Choroid plexus epithelial cell (primary cell): ENCODE data around the gene ENKUR.

Source experiments
- DNase-seq: peaks from one replicate; pipeline ENCODE4 v3.0.0-alpha.2; 2010; ENCODE audit warnings: low read depth
- H3K4me3 ChIP-seq: 2 replicates; pipeline ENCODE4 v1.5.1; 2011; ENCODE audit warnings: low read depth, mild to moderate bottlenecking, control low read depth, low read length, moderate library complexity
- TF ChIP-seq, protein P1 (sequence below): conservative IDR thresholded peaks from 2 replicates; pipeline ENCODE4 v1.5.1; 2011; ENCODE audit warnings: low read depth, mild to moderate bottlenecking, control low read depth, inconsistent platforms, low read length, moderate library complexity

ENKUR gene

DNA sequence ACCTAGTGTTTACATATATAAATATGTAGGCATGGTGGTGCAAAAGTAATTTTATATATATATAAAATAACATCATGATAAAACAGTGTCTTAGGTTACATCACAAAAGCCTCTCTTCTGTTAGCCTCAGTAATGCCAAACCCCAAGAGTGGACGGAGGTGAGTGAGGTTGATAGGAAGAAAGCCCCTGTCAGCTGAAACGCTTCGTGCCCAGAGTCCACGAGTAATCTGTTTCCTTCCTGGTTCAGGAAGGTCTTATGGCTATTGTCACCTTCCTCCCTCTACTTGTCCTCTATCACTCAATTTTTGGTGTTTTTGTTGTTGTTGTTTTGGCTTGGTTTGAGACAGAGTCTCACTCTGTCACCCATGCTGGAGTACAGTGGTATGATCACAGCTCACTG, 41.9 kb upstream of the ENKUR start:
- DNase-seq, result no peak
- H3K4me3 ChIP-seq, result no peak overlapping the region
- TF ChIP-seq, protein P1, sequence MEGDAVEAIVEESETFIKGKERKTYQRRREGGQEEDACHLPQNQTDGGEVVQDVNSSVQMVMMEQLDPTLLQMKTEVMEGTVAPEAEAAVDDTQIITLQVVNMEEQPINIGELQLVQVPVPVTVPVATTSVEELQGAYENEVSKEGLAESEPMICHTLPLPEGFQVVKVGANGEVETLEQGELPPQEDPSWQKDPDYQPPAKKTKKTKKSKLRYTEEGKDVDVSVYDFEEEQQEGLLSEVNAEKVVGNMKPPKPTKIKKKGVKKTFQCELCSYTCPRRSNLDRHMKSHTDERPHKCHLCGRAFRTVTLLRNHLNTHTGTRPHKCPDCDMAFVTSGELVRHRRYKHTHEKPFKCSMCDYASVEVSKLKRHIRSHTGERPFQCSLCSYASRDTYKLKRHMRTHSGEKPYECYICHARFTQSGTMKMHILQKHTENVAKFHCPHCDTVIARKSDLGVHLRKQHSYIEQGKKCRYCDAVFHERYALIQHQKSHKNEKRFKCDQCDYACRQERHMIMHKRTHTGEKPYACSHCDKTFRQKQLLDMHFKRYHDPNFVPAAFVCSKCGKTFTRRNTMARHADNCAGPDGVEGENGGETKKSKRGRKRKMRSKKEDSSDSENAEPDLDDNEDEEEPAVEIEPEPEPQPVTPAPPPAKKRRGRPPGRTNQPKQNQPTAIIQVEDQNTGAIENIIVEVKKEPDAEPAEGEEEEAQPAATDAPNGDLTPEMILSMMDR, result no peak

DNA sequence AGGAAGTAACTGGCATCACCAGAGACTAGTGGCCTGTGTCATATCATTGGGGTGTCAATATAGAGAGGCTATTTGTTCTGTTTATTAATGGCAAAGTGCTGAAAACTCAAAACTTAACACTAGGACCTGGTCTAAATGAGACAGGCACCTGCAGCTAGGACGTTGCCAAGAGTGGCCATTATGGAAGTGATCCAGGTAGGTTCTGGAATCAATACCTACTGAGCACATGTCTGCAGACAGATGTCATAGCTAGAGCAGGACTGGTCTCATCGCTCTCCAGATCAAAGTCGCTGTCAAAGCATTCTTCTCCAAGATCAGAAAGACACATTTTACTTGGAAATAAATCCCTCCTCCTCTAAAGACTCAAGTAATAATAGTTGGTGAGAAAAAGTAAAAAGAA, 40.8 kb upstream of the ENKUR start:
- TF ChIP-seq, protein P1, result no peak
- no peak for DNase-seq
- H3K4me3 ChIP-seq, result no peak overlapping the region

DNA sequence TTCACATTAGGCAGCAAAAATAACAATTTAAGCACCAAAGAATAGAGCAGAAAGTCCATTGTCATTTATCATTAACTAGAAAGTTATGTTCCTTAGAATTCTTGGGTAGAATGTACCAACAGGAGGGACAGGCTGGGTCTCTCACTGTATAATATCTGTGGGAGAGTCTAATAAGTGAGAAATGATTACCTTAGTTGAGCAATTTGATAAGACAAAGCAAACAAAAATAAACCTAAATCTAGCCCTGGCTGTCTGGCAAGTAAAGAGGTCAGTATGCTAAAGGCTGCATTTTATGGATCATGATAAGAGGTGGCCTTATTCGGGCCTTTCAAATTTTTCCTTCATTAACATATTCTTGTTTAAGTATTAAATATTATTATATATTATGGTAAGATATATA, 36.1 kb upstream of the ENKUR start:
- H3K4me3 ChIP-seq, result no peak overlapping the region
- no peak for DNase-seq
- TF ChIP-seq, protein P1, result no peak

DNA sequence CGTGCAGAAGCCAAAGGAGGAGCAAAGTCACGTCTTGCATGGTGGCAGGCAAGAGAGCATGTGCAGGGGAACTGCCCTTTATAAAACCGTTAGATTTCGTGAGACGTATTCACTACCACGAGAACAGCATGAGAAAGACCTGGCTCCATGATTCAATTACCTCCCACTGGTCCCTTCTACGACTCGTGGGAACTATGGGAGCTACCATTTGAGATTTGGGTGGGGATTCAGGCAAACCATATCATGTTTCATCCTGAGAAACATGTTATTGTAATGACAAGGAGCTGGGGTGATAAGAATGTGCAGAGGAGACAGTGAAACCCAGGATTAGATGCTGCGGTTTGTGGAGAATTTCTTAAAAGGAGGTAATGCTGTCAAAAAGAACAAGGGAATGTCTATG, 34.4 kb upstream of the ENKUR start:
- TF ChIP-seq, protein P1, result no peak
- DNase-seq, result peak; percentile 19
- no peak overlapping the region for H3K4me3 ChIP-seq

DNA sequence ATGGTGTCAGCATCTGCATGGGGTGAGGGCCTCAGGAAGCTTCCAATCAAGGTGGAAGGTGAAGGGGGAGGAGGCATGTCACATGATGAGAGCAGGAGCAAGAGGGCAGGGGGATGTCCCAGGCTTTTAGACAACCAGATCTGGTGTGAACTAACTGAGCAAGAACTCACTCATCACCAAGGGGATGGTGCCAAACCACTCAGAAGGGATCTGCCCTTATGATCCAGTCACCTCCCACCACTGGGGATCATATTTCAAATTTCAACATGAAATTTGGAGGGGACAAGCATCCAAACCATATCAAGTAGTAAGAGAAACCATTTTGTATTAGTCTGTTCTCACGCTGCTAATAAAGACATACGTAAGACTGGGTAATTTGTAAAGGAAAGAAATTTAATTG, 34.0 kb upstream of the ENKUR start:
- H3K4me3 ChIP-seq, result no peak overlapping the region
- peak; percentile 12 for DNase-seq
- TF ChIP-seq, protein P1, result no peak

DNA sequence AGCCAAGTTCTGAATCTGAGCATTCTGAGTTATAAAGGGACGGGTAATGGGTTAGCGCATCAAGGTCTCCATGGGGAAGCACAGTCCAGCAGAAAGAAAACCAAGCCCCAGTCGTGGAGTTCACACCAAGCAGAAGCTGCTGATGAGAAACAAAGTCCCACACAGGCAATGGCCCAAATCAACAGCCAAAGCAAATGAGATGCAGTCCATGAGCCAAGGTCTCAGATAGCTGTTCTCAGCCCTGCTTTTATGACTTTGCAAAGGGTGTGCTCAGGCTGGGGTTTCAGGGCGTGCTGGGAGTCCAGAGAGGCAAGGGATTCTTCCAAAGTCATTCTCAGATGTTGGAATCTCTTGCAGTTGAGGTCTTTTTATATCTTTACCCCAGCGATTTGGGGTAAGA, 32.5 kb upstream of the ENKUR start:
- H3K4me3 ChIP-seq, result no peak overlapping the region
- DNase-seq, result no peak
- TF ChIP-seq, protein P1, result no peak

DNA sequence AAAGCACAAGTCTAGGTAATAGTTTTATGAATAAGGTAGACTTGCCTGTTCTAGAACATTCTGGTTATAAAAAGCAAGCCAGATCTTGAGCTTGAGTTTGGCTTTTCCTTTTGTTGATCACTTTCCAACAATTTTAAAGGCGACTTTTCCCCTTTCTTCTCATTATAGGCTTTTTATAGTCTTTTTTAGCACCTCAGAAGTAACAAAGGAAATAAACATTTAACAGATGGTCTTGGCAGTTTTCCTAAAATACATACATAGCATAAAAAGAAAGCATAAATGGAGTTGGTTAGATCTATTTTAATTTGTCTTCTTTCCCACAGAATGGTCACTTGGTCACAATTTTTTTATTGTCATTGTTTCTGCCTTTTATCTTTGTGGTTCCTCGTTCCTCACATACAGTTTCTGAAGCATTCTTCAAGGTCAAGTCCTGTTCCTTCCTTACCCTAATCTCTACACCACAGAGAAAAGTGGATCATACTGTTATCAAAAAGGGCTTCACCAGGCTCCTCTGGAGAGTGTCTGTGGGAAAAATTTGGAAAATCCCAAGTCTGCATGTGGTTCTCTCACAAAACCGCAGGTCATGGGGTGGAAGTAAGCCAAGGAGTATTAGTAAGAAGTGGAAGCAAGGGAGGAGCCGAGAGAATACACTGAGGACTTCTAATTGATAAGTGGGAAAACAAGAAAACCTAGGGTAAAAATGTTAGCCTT, 31.8 kb upstream of the ENKUR start:
- H3K4me3 ChIP-seq, result no peak overlapping the region
- TF ChIP-seq, protein P1, result no peak
- peak; percentile 81 for DNase-seq
